Testis (tissue), 3 donors: ENCODE data around the gene DAB1. TPM values are rescaled to one million over a fixed set of nuclear protein-coding genes. Genes with fewer than 3 reads are reported as not detected.

Experiments used
- DNase-seq: peaks from one replicate; pipeline ENCODE4 v3.0.0-alpha.2; 2019
- H3K27ac ChIP-seq, 2 donors: fragments of 200-600 bp; sonication (generic); one replicate each; pipeline ENCODE4 v1.5.1; 2019
- H3K27me3 ChIP-seq: fragments of 200-600 bp; sonication (generic); one replicate; pipeline ENCODE4 v1.5.1; 2019
- H3K36me3 ChIP-seq: fragments of 200-600 bp; sonication (generic); one replicate; pipeline ENCODE4 v1.5.1; 2017; ENCODE audit warnings: low read depth; ENCODE audit errors: missing control alignments
- H3K4me1 ChIP-seq: fragments of 200-600 bp; sonication (generic); one replicate; pipeline ENCODE4 v1.5.1; 2019
- H3K4me3 ChIP-seq, 2 donors: fragments of 200-600 bp; sonication (generic); one replicate each; pipeline ENCODE4 v1.5.1; 2017 to 2019
- H3K9me3 ChIP-seq: fragments of 200-600 bp; sonication (generic); one replicate; pipeline ENCODE4 v1.5.1; 2017
- POLR2A ChIP-seq: fragments of 450-650 bp; IDR thresholded peaks from one replicate; pipeline ENCODE4 v1.6.1; 2017; ENCODE audit warnings: antibody characterized with exemption, mild to moderate bottlenecking, moderate library complexity
- WGBS, 2 donors: methylation state at CpG; one replicate each; pipeline ENCODE4 v1.1.5; 2018; 5-methylcytosine and 5-hydroxymethylcytosine counted together
- intact Hi-C: fragments of 100-400 bp; cut with DNase I; formaldehyde crosslinking; loops from one replicate; pipeline ENCODE4 v1.15.1; 2023; ENCODE audit warnings: low total_unique reads
- polyA plus RNA-seq: library from polyadenylated mRNA; stranded (reverse); fragments of 350-450 nt; fragmentation: Illumina TruSeq; extraction: RNeasy Lipid Tissue Mini Kit (QIAGEN cat#74804); gene quantifications from one replicate; pipeline ENCODE4 v1.2.3, GENCODE V29; 2014; ENCODE audit warnings: low read depth, low replicate concordance; ENCODE audit not compliant: insufficient read depth
- total RNA-seq, 2 donors: library from RNA; depleted of rRNA; stranded (reverse); fragments of >200 nt; gene quantifications; one replicate each; pipeline ENCODE4 v1.2.3, GENCODE V29; 2016
- TF ChIP-seq, protein P1 (sequence below), 3 experiments: fragments of 450-650 bp in 2 of 3; fragments of 200-600 bp in 1 of 3; sonication (generic) in 1 of 3; IDR thresholded peaks; one replicate each; pipeline ENCODE4 v1.5.1; 2016 to 2019; ENCODE audit warnings: antibody characterized with exemption in 3 of 3, mild to moderate bottlenecking in 2 of 3, moderate library complexity in 1 of 3

Gene DAB1
- total and polyA plus RNA-seq, 3 donors from 2014 or later, result 0.79 to 1.7 (median 1.2) TPM

DNA sequence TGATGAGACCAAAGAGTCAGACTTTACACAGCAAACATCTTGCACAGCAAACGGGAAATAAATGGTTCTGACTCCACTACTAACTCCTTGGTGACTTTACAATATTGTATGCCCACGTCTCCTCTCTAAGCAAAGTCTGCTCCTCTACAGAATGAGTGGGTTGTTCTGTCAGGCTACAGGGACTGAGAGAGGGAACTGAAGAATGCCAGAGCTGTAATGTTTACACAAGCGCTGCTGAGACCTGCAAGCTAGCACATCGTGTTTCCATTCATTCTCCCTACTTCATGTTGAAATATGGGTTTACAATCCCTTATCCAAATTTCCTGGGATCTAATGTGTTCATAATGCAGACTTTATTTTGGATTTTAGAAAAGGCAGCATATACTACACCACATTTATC, 15.9 kb downstream of the DAB1 start:
- H3K9me3 ChIP-seq, result no peaks in the 10 kb centered on the region
- intact Hi-C loops, result no loop called here
- no peaks in the 10 kb centered on the region for H3K36me3 ChIP-seq
- no peaks in the 10 kb centered on the region for H3K4me1 ChIP-seq
- WGBS, 2 donors, result 38 to 54% methylated on average over 4 of the region's 4 CpGs
- TF ChIP-seq, protein P1, sequence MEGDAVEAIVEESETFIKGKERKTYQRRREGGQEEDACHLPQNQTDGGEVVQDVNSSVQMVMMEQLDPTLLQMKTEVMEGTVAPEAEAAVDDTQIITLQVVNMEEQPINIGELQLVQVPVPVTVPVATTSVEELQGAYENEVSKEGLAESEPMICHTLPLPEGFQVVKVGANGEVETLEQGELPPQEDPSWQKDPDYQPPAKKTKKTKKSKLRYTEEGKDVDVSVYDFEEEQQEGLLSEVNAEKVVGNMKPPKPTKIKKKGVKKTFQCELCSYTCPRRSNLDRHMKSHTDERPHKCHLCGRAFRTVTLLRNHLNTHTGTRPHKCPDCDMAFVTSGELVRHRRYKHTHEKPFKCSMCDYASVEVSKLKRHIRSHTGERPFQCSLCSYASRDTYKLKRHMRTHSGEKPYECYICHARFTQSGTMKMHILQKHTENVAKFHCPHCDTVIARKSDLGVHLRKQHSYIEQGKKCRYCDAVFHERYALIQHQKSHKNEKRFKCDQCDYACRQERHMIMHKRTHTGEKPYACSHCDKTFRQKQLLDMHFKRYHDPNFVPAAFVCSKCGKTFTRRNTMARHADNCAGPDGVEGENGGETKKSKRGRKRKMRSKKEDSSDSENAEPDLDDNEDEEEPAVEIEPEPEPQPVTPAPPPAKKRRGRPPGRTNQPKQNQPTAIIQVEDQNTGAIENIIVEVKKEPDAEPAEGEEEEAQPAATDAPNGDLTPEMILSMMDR (IDR thresholded peaks at IDR 0.05), result no peak
- no peak for TF ChIP-seq POLR2A
- H3K27ac ChIP-seq, result no peak overlapping the region
- DNase-seq, result no peak
- no peak overlapping the region for H3K4me3 ChIP-seq
- H3K27me3 ChIP-seq, result no peaks in the 10 kb centered on the region

DNA sequence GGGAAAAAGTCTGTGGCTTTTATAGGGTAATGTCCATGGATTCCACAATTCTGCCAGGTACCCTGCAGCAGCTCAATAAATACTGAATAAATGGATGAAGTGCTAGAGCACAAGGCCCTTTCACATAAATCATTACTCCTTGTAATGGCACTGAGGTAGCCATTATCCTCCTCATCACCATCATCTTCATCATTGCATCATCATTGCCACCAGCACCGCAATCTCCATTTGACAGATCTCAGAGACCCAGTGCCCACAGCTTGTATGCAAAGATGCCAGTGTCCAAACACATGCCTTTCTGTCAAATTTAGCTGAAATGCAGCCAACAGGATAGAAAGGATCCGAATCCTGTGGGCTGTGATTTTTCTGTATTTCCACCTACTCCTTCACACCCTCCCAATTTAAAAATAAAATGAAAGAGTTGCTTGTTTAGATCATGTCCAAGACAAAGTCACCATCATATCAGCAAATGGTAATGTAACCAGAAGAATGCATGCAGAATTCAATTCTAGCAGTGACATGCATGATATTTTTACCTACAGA, 17.4 kb downstream of the DAB1 start:
- no peak overlapping the region for H3K4me3 ChIP-seq
- intact Hi-C loops, result no loop called here
- TF ChIP-seq, protein P1 (IDR thresholded peaks at IDR 0.05), result no peak
- no peak for TF ChIP-seq POLR2A
- H3K27ac ChIP-seq, result no peak overlapping the region
- no peaks in the 10 kb centered on the region for H3K4me1 ChIP-seq
- DNase-seq, result no peak
- no peaks in the 10 kb centered on the region for H3K27me3 ChIP-seq
- H3K9me3 ChIP-seq, result no peaks in the 10 kb centered on the region
- no peaks in the 10 kb centered on the region for H3K36me3 ChIP-seq
- WGBS, 2 donors, result 87 to 92% methylated on average over 2 of the region's 2 CpGs

DNA sequence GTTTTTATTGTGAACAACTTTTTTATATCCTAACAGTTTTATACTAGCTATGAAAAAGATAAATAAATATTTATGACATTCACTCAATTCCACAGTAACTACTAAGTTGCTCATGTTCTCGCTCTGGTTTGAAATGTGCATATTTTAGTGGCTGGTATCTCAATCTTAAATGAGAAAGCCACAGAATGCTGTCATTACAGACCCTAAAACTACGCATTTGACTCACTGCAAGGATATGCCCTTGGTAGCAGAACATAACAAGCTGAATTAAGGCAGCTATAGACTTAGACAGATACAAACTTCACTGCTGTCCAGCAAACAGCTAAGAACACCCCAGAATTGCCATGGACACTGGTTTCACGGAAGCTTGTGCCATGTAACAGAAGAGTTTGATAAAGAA, 19.0 kb downstream of the DAB1 start:
- Histone ChIP-seq H3K4me1 (no peaks in the 10 kb centered on the region), H3K4me3 (no peak overlapping the region), H3K36me3 (no peaks in the 10 kb centered on the region), H3K27ac (no peak overlapping the region), H3K9me3 (no peaks in the 10 kb centered on the region), H3K27me3 (no peaks in the 10 kb centered on the region)
- DNase-seq, result no peak
- TF ChIP-seq, protein P1 (IDR thresholded peaks at IDR 0.05), result no peak
- TF ChIP-seq POLR2A, result no peak
- intact Hi-C loops, result no loop called here
- WGBS, 2 donors, result 75 to 78% methylated on average over 3 of the region's 3 CpGs

DNA sequence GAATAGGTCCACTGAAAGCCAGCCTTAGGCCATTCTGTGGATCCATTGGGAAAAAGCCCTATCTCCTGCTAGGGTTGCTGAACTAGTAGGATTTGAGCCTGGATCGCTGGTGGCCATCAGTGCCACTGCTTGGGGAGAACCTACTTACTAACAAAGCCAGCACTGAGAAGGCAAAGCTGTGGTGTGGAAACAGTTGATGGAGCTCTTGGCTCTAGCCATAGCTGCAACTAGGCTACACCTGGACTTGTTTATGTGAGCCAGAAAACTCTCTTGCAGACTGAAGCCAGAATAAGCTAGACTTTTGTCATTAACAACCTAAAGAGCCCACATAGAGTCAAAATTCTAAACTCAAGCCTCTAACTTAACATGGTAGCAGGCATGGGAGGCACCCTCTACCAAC, 20.7 kb downstream of the DAB1 start:
- Histone ChIP-seq H3K9me3 (no peaks in the 10 kb centered on the region), H3K4me1 (no peaks in the 10 kb centered on the region), H3K27me3 (no peaks in the 10 kb centered on the region), H3K27ac (no peak overlapping the region), H3K4me3 (no peak overlapping the region), H3K36me3 (no peaks in the 10 kb centered on the region)
- no peak for DNase-seq
- intact Hi-C loops, result no loop called here
- TF ChIP-seq, protein P1 (IDR thresholded peaks at IDR 0.05), result no peak
- no peak for TF ChIP-seq POLR2A
- 89 to 100% methylated on average over 1 of the region's 1 CpG for WGBS, 2 donors

DNA sequence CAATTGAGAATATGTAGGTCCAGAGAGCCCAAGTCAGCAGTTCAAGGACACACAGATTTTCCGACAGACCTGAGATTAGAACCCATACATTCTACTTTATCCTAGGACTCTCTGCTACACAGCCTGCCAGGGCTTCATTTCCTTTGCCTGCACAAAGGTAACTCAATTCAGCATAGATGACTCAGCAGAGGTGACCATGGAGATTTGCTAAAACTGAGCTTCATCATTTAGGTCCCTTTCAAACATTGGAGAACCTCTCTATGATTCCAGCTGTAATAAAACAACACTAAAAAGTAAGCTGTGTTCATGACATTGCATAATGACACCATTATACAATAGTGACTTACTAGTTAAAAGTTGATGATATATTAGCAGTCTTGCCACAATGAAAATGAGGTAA, 22.2 kb downstream of the DAB1 start:
- WGBS, 2 donors, result 75 to 80% methylated on average over 1 of the region's 1 CpG
- H3K27me3 ChIP-seq, result no peaks in the 10 kb centered on the region
- H3K4me1 ChIP-seq, result no peaks in the 10 kb centered on the region
- no peak for TF ChIP-seq POLR2A
- TF ChIP-seq, protein P1 (IDR thresholded peaks at IDR 0.05), result no peak
- H3K9me3 ChIP-seq, result no peaks in the 10 kb centered on the region
- DNase-seq, result no peak
- H3K27ac ChIP-seq, result no peak overlapping the region
- no peak overlapping the region for H3K4me3 ChIP-seq
- intact Hi-C loops, result no loop called here
- no peaks in the 10 kb centered on the region for H3K36me3 ChIP-seq
